ENCODE measurements around the gene KSR2. TPM values are rescaled to one million over a fixed set of nuclear protein-coding genes. Genes with fewer than 3 reads are reported as not detected.
A peak's percentile ranks its signal among the peaks of the same experiment; 100 is the strongest.
"Not testable (repeated sequence)": the region's sequence is repeated elsewhere in the genome, so short reads cannot be mapped to it uniquely, and the experiment has no call there.

KSR2 gene
- total RNA-seq, 1 donor from 2014 or later: 0.10 TPM

- no peak for DNase-seq
Observed at GRCh38 chr12:117760990-117761389, 207.8 kb downstream of the KSR2 start.

GRCh38 chr12:117750657-117751056 is 218.1 kb downstream of the KSR2 start:
- DNase-seq: no peak

- no peak for DNase-seq
Observed at GRCh38 chr12:117749431-117749830, 219.4 kb downstream of the KSR2 start.

- not testable (repeated sequence) for DNase-seq
Observed at GRCh38 chr12:117746358-117746757, 222.4 kb downstream of the KSR2 start.

GRCh38 chr12:117744418-117744817 is 224.4 kb downstream of the KSR2 start:
- DNase-seq: no peak

- no peak for DNase-seq
Observed at GRCh38 chr12:117743761-117744160, 225.0 kb downstream of the KSR2 start.

GRCh38 chr12:117742721-117743120 is 226.1 kb downstream of the KSR2 start:
- DNase-seq: no peak

- DNase-seq: peak; percentile 4
Observed at GRCh38 chr12:117738233-117738632, 230.6 kb downstream of the KSR2 start.

- no peak for DNase-seq
Observed at GRCh38 chr12:117733549-117733805, 235.3 kb downstream of the KSR2 start.

GRCh38 chr12:117732761-117733548 is 235.8 kb downstream of the KSR2 start:
- no peak for DNase-seq

GRCh38 chr12:117731131-117731530 is 237.7 kb downstream of the KSR2 start:
- not testable (repeated sequence) for DNase-seq

GRCh38 chr12:117727301-117727700 is 241.5 kb downstream of the KSR2 start:
- no peak for DNase-seq

- DNase-seq: no peak
Observed at GRCh38 chr12:117724543-117724942, 244.2 kb downstream of the KSR2 start.

- peak; percentile 18 for DNase-seq
Observed at GRCh38 chr12:117718559-117718958, 250.2 kb downstream of the KSR2 start.

GRCh38 chr12:117718141-117718540 is 250.6 kb downstream of the KSR2 start:
- DNase-seq: no peak

GRCh38 chr12:117714203-117714602 is 254.6 kb downstream of the KSR2 start:
- DNase-seq: no peak

- no peak for DNase-seq
Observed at GRCh38 chr12:117710121-117710520, 258.7 kb downstream of the KSR2 start.

GRCh38 chr12:117707861-117708260 is 260.9 kb downstream of the KSR2 start:
- no peak for DNase-seq

GRCh38 chr12:117703584-117703983 is 265.2 kb downstream of the KSR2 start:
- DNase-seq: no peak

GRCh38 chr12:117702741-117703140 is 266.0 kb downstream of the KSR2 start:
- DNase-seq: peak; percentile 16

- no peak for DNase-seq
Observed at GRCh38 chr12:117699575-117699974, 269.2 kb downstream of the KSR2 start.

GRCh38 chr12:117699118-117699517 is 269.7 kb downstream of the KSR2 start:
- DNase-seq: no peak

GRCh38 chr12:117695956-117696355 is 272.8 kb downstream of the KSR2 start:
- DNase-seq: no peak

- DNase-seq: no peak
Observed at GRCh38 chr12:117692512-117692911, 276.3 kb downstream of the KSR2 start.

- no peak for DNase-seq
Observed at GRCh38 chr12:117689857-117690256, 278.9 kb downstream of the KSR2 start.

Measured in tongue (tissue), 2 donors.